Naive thymus-derived CD4-positive, alpha-beta T cell (primary cell): Measurements from ENCODE around the gene PRKD3. TPM values are rescaled to one million over a fixed set of nuclear protein-coding genes. Genes with fewer than 3 reads are reported as not detected.
A peak's percentile ranks its signal among the peaks of the same experiment; 100 is the strongest.

ENCODE experiments used
- ATAC-seq: fragments of 150-1000 bp; cut with Tn5 transposase; 2 replicates; pipeline ENCODE4 v1.10.0; 2021; ENCODE audit warnings: mild to moderate bottlenecking, moderate library complexity
- CTCF ChIA-PET: fragments of 350-600 bp; sonication (Branson Sonifier 250); formaldehyde crosslinking; loops from one replicate; lab custom pipeline; 2021; ENCODE audit warnings: antibody characterized with exemption; lab: Charles Lee
- POLR2A ChIA-PET: fragments of 350-600 bp; sonication (Branson Sonifier 250); formaldehyde crosslinking; loops from one replicate; lab custom pipeline; 2021; ENCODE audit warnings: antibody characterized with exemption, inconsistent platforms; lab: Charles Lee
- DNase-seq, 9 donors: peaks; one replicate each; pipeline versions ENCODE4 v3.0.0 to v3.0.0-alpha.2; 2020 to 2022; ENCODE audit warnings: mixed read lengths in 1 of 9
- H3K27ac ChIP-seq: one replicate; pipeline ENCODE4 v1.7.0; 2013; ENCODE audit warnings: mild to moderate bottlenecking, low read depth, low read length, moderate library complexity
- H3K27me3 ChIP-seq, 2 donors: one replicate each; pipeline ENCODE4 v1.7.0; 2013; ENCODE audit warnings: low read length in 2 of 2, mild to moderate bottlenecking in 2 of 2, moderate library complexity in 2 of 2; ENCODE audit not compliant: control insufficient read depth in 2 of 2, insufficient read depth in 2 of 2
- H3K36me3 ChIP-seq, 3 experiments: 1 replicate in 2 of 3; 2 replicates in 1 of 3; pipeline ENCODE4 v1.7.0; 2013; ENCODE audit warnings: low read length in 3 of 3, mild to moderate bottlenecking in 3 of 3, moderate library complexity in 1 of 3; ENCODE audit not compliant: insufficient read depth in 3 of 3, control insufficient read depth in 2 of 3
- H3K4me1 ChIP-seq, 2 donors: one replicate each; pipeline ENCODE4 v1.7.0; 2013; ENCODE audit warnings: low read length in 2 of 2, mild to moderate bottlenecking in 2 of 2, moderate library complexity in 1 of 2; ENCODE audit not compliant: control insufficient read depth in 2 of 2, insufficient read depth in 2 of 2
- H3K4me3 ChIP-seq: 2 replicates; pipeline ENCODE4 v1.7.0; 2013; ENCODE audit warnings: mild to moderate bottlenecking, low read length
- H3K9me3 ChIP-seq, 3 experiments: 1 replicate in 2 of 3; 2 replicates in 1 of 3; pipeline ENCODE4 v1.7.0; 2013; ENCODE audit warnings: low read length in 3 of 3; ENCODE audit not compliant: control insufficient read depth in 2 of 3
- H3K27ac Mint-ChIP-seq, 9 donors: one replicate each; pipeline ENCODE4 v1.8.0; 2020 to 2022; ENCODE audit warnings: mixed read lengths in 9 of 9, mild to moderate bottlenecking in 8 of 9, moderate library complexity in 5 of 9, inconsistent platforms in 2 of 9
- H3K27me3 Mint-ChIP-seq, 5 donors: one replicate each; pipeline ENCODE4 v1.8.0; 2021 to 2022; ENCODE audit warnings: mixed read lengths in 5 of 5, mild to moderate bottlenecking in 1 of 5
- H3K36me3 Mint-ChIP-seq, 5 donors: one replicate each; pipeline ENCODE4 v1.8.0; 2020 to 2022; ENCODE audit warnings: mixed read lengths in 5 of 5, mild to moderate bottlenecking in 3 of 5, inconsistent platforms in 1 of 5
- H3K4me1 Mint-ChIP-seq, 7 donors: one replicate each; pipeline ENCODE4 v1.8.0; 2020 to 2022; ENCODE audit warnings: mixed read lengths in 7 of 7, mild to moderate bottlenecking in 3 of 7, inconsistent platforms in 1 of 7
- H3K4me3 Mint-ChIP-seq, 10 donors: one replicate each; pipeline ENCODE4 v1.8.0; 2020 to 2022; ENCODE audit warnings: mild to moderate bottlenecking in 10 of 10, mixed read lengths in 10 of 10, moderate library complexity in 6 of 10, inconsistent platforms in 2 of 10
- H3K9me3 Mint-ChIP-seq, 11 donors: one replicate each; pipeline ENCODE4 v1.8.0; 2020 to 2022; ENCODE audit warnings: mixed read lengths in 11 of 11, mild to moderate bottlenecking in 4 of 11, inconsistent platforms in 1 of 11, moderate library complexity in 1 of 11
- intact Hi-C, 2 donors: fragments of 100-400 bp; cut with micrococcal nuclease; formaldehyde crosslinking; loops; one replicate each; pipeline ENCODE4 v1.15.1; 2023
- polyA plus RNA-seq, 2 donors: library from polyadenylated mRNA; unstranded; fragments of 300-500 nt; fragmentation: Illumina TruSeq; gene quantifications; one replicate each; pipeline ENCODE4 v1.2.3, GENCODE V29; 2021
- total RNA-seq, 6 experiments: library from RNA in 5 of 6; stranded (reverse) in 5 of 6; gene quantifications; 1 replicate in 5 of 6; 2 replicates in 1 of 6; pipeline ENCODE4 v1.2.3 and lab custom pipeline; 2021 to 2026

Gene PRKD3
- total and polyA plus RNA-seq, 7 experiments from 2014 or later, result 12.8 to 47.3 (median 37.4) TPM

GRCh38 chr2:37326866-37327634 lies 2.4 kb upstream of the PRKD3 start:
- no peak for ATAC-seq
- H3K27ac Mint-ChIP-seq, result no peak overlapping the region
- Histone ChIP-seq H3K27me3 (no peaks in the 10 kb centered on the region), H3K4me3 (no peak overlapping the region), H3K36me3 (no peaks in the 10 kb centered on the region), H3K9me3 (no peaks in the 10 kb centered on the region), H3K4me1 (peaks cover 17 to 21% of the 10 kb centered on the region in 2 donors), H3K27ac (no peak overlapping the region)
- ChIA-PET CTCF (no interaction called here), POLR2A (interaction anchor here (0.5 kb wide), 1 partner anchor 30 kb away, joined by 7 read pairs; no protein-coding TSS in a partner anchor)
- H3K4me3 Mint-ChIP-seq, result peak overlapping the region in 1 of 10 donors; percentile 37
- peaks cover 0 to 65% (median 21%) of the 10 kb centered on the region in 5 donors for H3K27me3 Mint-ChIP-seq
- no peaks in the 10 kb centered on the region for H3K9me3 Mint-ChIP-seq
- peaks cover 5 to 28% (median 25%) of the 10 kb centered on the region in 7 donors for H3K4me1 Mint-ChIP-seq
- intact Hi-C loops, result loop anchor here (5.0 to 10.0 kb wide), 4 partner anchors 242 to 1798 kb away; partner anchors contain the start of genes CDC42EP3 (in 1 of the 2), GPATCH11 (in 1 of the 2), HEATR5B (in 1 of the 2) and SOS1 (in 1 of the 2)
- no peak for DNase-seq
- H3K36me3 Mint-ChIP-seq, result peaks cover 0 to 9% (median 0%) of the 10 kb centered on the region in 5 donors

GRCh38 chr2:37326285-37326684 lies 1.7 kb upstream of the PRKD3 start:
- intact Hi-C loops, result loop anchor here (5.0 to 10.0 kb wide), 4 partner anchors 241 to 1799 kb away; partner anchors contain the start of genes CDC42EP3 (in 1 of the 2), GPATCH11 (in 1 of the 2), HEATR5B (in 1 of the 2) and SOS1 (in 1 of the 2)
- ATAC-seq, result no peak
- Mint-ChIP-seq H3K27me3 (peaks cover 0 to 64% (median 21%) of the 10 kb centered on the region in 5 donors), H3K4me1 (peaks cover 11 to 36% (median 33%) of the 10 kb centered on the region in 7 donors), H3K27ac (peak overlapping the region in 1 of 9 donors; percentile 39), H3K4me3 (peak overlapping the region in 8 of 10 donors; percentile 4 to 79 (median 42)), H3K9me3 (no peaks in the 10 kb centered on the region), H3K36me3 (peaks cover 0 to 9% (median 0%) of the 10 kb centered on the region in 5 donors)
- peaks cover 25 to 28% of the 10 kb centered on the region in 2 donors for H3K4me1 ChIP-seq
- POLR2A ChIA-PET, result interaction anchor here (0.5 kb wide), 1 partner anchor 31 kb away, joined by 7 read pairs; no protein-coding TSS in a partner anchor
- no peaks in the 10 kb centered on the region for H3K36me3 ChIP-seq
- no peaks in the 10 kb centered on the region for H3K9me3 ChIP-seq
- DNase-seq, result no peak
- H3K27ac ChIP-seq, result no peak overlapping the region
- no peaks in the 10 kb centered on the region for H3K27me3 ChIP-seq
- H3K4me3 ChIP-seq, result no peak overlapping the region
- CTCF ChIA-PET, result no interaction called here

GRCh38 chr2:37325625-37326071 lies 1.0 kb upstream of the PRKD3 start:
- DNase-seq (no peak), ATAC-seq (no peak)
- ChIA-PET POLR2A (interaction anchor here (0.5 to 1.5 kb wide), 2 partner anchors 11 to 144 kb away, joined by 4 to 5 read pairs; no protein-coding TSS in a partner anchor), CTCF (no interaction called here)
- H3K4me1 ChIP-seq, result peaks cover 30 to 31% of the 10 kb centered on the region in 2 donors
- no peaks in the 10 kb centered on the region for H3K27me3 ChIP-seq
- H3K9me3 ChIP-seq, result no peaks in the 10 kb centered on the region
- Mint-ChIP-seq H3K27me3 (peaks cover 0 to 59% (median 21%) of the 10 kb centered on the region in 5 donors), H3K36me3 (peaks cover 0 to 9% (median 0%) of the 10 kb centered on the region in 5 donors), H3K27ac (peak overlapping the region in 8 of 9 donors; percentile 10 to 83 (median 61)), H3K4me3 (peak overlapping the region; percentile 87 to 98 (median 88)), H3K9me3 (no peaks in the 10 kb centered on the region), H3K4me1 (peaks cover 17 to 42% (median 36%) of the 10 kb centered on the region in 7 donors)
- H3K4me3 ChIP-seq, result peak overlapping the region; percentile 74
- intact Hi-C loops, result loop anchor here (1.0 to 10.0 kb wide), 9 partner anchors 19 to 1799 kb away; partner anchors contain the start of genes ATL2 (in 1 of the 2), CDC42EP3 (in 1 of the 2), CEBPZ (in 1 of the 2) and EIF2AK2 (in 1 of the 2)
- H3K27ac ChIP-seq, result peak overlapping the region; percentile 53
- H3K36me3 ChIP-seq, result no peaks in the 10 kb centered on the region

- H3K4me1 ChIP-seq, result peaks cover 30 to 31% of the 10 kb centered on the region in 2 donors
- Mint-ChIP-seq H3K4me3 (peak overlapping the region; percentile 44 to 98 (median 76)), H3K27me3 (peaks cover 0 to 57% (median 21%) of the 10 kb centered on the region in 5 donors), H3K9me3 (no peaks in the 10 kb centered on the region), H3K4me1 (peaks cover 22 to 54% (median 39%) of the 10 kb centered on the region in 7 donors), H3K27ac (peak overlapping the region in 3 of 9 donors; percentile 38 to 93 (median 51)), H3K36me3 (peaks cover 0 to 11% (median 0%) of the 10 kb centered on the region in 5 donors)
- no peaks in the 10 kb centered on the region for H3K9me3 ChIP-seq
- DNase-seq (peak in 3 of 9 donors; percentile 66 to 70 (median 69)), ATAC-seq (no peak)
- H3K27ac ChIP-seq, result peak overlapping the region; percentile 73
- H3K36me3 ChIP-seq, result no peaks in the 10 kb centered on the region
- intact Hi-C loops, result loop anchor here (1.0 to 10.0 kb wide), 13 partner anchors 52 to 1800 kb away; partner anchors contain the start of genes CEBPZ (in 2 of the 2), GPATCH11 (in 2 of the 2), HEATR5B (in 2 of the 2) and NDUFAF7 (in 2 of the 2)
- no peak overlapping the region for H3K4me3 ChIP-seq
- ChIA-PET CTCF (interaction anchor here (1.2 to 1.3 kb wide), 2 partner anchors 34 to 67 kb away, joined by 3 read pairs; no protein-coding TSS in a partner anchor), POLR2A (interaction anchor here (0.9 to 2.0 kb wide), 8 partner anchors 10 to 1427 kb away, joined by 3 to 14 read pairs (median 4); partner anchors contain the start of genes CEBPZ, NDUFAF7, RMDN2 and SRSF7)
- no peaks in the 10 kb centered on the region for H3K27me3 ChIP-seq
These were observed 172 bp downstream of the PRKD3 start for GRCh38 chr2:37324536-37324785.

GRCh38 chr2:37323781-37324535 lies 675 bp downstream of the PRKD3 start:
- H3K36me3 Mint-ChIP-seq, result peaks cover 0 to 11% (median 0%) of the 10 kb centered on the region in 5 donors
- ChIA-PET POLR2A (interaction anchor here (0.8 to 2.0 kb wide), 12 partner anchors 9 to 1427 kb away, joined by 3 to 14 read pairs (median 3); partner anchors contain the start of genes CEBPZ, NDUFAF7, RMDN2 and SRSF7), CTCF (interaction anchor here (0.9 to 1.4 kb wide), 4 partner anchors 16 to 73 kb away, joined by 3 to 4 read pairs (median 3); no protein-coding TSS in a partner anchor)
- DNase-seq (peak in 8 of 9 donors; percentile 17 to 75 (median 61)), ATAC-seq (peak; percentile 50)
- H3K4me1 ChIP-seq, result peaks cover 30 to 31% of the 10 kb centered on the region in 2 donors
- peak overlapping the region; percentile 73 for H3K27ac ChIP-seq
- H3K4me3 ChIP-seq, result peak overlapping the region; percentile 75
- H3K27ac Mint-ChIP-seq, result peak overlapping the region; percentile 92 to 98 (median 95)
- H3K27me3 Mint-ChIP-seq, result peaks cover 0 to 55% (median 21%) of the 10 kb centered on the region in 5 donors
- H3K27me3 ChIP-seq, result no peaks in the 10 kb centered on the region
- intact Hi-C loops, result loop anchor here (1.0 to 10.0 kb wide), 16 partner anchors 15 to 1801 kb away; partner anchors contain the start of genes CEBPZ (in 2 of the 2), GPATCH11 (in 2 of the 2), HEATR5B (in 2 of the 2) and NDUFAF7 (in 2 of the 2)
- H3K36me3 ChIP-seq, result no peaks in the 10 kb centered on the region
- H3K9me3 Mint-ChIP-seq, result no peaks in the 10 kb centered on the region
- peak overlapping the region; percentile 95 to 99 (median 98) for H3K4me3 Mint-ChIP-seq
- H3K9me3 ChIP-seq, result no peaks in the 10 kb centered on the region
- peaks cover 24 to 59% (median 41%) of the 10 kb centered on the region in 7 donors for H3K4me1 Mint-ChIP-seq
